CD4-positive, alpha-beta T cell treated with Interleukin-1 beta for 1 hour (primary cell): Measurements from ENCODE around the gene FAM151B.
"Not testable (repeated sequence)": the region's sequence is repeated elsewhere in the genome, so short reads cannot be mapped to it uniquely, and the experiment has no call there.

Source experiments
- DNase-seq, 2 donors: peaks; one replicate each; pipeline ENCODE4 v3.0.0-alpha.2; 2020 to 2022

FAM151B gene, protein sequence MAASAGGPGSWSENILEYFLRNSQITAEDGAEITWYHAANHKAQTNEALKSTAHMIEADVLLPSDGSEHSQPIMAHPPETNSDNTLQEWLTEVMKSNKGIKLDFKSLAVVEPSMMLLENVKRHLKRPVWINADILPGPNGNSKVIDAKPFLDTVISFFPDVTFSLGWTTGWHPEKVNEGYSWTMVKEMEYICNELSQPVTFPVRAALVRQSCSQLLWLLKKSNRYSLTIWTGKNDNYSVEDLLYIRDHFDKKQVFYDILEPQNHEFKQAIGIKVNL

DNA sequence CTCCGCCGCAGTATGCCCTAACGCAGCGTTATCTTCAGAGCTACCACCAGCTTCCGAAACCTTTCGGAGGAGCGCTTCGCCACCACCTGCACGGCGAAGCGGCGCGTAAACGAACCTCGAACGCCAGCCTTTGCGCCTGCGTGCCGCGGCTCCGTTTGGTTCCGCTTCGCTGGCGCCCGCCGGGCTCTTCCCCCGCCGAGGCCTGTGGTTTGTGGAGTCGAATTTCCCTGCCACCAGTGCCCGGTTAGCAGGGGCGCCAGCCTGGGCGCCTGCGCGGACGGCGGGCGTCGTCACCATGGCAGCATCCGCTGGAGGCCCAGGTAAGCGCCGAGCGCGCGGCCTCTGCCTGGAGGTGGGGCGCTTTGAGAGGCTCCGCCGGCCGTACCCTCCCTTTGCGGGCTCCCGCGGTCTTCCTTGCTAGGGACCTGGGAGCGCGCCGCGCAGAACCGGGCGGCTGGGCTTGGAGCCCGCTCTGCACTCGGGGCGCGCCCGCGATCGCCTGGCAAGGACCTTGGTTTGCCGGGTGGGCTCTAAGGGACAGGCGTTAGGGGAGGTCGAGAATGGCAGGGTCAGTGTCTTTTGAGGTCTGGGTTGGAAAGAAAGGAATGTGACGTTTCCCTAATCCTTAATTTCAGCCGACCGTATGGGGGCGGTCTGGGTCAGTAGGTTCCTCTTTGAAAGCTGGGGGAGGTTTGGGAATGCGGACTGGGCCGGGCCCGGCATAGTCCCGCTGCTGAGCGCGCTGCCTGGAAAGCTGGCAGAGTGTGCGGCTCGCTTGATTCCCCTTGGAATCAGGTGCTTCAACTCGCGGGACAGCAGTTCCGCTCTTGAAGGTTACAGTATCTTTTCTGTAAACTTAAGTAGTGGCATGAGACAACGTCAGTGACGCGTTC, at the start of gene FAM151B:
TSS of gene FAM151B (plus strand) at position 272 of the 893 bp plus-strand sequence. CDS start at position 296, 24 bp downstream.
- DNase-seq: peak; percentile 79 to 81

DNA sequence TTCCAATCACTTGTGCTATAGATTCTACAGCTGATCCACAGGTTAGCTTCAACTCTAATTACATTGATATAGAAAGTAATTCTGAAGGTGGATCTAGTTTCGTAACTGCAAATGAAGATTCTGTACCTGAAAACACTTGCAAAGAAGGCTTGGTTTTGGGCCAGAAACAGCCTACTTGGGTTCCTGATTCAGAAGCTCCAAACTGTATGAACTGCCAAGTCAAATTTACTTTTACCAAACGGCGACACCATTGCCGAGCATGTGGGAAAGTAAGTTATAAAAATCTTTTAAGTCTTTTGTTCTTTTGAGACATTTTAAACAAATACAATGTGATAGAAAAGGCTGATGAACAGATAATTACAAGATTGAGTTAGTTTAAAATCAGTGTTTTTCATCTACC, 49.2 kb upstream of the FAM151B start:
- no peak for DNase-seq

DNA sequence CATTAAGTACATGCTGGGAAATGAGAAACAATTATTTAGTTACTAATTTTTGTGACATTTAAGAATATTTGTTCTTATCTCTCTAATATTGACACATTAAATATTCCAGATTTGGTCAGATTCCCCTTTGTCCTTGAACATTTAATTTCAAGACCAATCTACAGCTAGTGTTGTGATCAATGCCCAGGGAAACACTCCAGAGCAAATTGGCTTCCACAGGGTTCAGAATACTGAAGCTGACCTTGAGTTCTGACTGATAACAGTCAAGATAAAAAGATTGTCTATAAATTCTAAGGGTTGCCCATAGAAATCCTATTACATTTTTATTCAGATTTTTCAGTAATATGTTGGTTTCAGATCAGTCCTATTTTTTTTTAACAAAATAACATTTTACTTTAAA, 48.7 kb upstream of the FAM151B start:
- DNase-seq: no peak

DNA sequence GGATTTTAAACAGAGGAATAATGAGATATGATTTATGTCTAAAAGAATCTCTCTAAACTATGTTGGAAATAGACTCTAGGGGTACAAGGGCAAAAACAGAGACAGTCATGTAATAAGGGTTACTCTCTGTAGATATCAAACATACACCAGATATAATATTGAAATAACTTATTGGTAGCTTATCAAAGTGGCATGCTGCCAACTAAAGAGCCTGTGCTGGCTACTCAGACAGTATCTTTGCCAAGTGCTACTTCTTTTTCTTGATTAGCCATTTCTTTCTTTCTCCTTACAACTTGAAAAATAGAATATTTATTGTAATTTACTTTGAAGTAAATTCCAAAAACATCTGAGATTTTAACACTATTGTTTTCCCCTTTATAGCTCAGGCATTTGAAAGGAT, 45.2 kb upstream of the FAM151B start:
- DNase-seq: no peak

DNA sequence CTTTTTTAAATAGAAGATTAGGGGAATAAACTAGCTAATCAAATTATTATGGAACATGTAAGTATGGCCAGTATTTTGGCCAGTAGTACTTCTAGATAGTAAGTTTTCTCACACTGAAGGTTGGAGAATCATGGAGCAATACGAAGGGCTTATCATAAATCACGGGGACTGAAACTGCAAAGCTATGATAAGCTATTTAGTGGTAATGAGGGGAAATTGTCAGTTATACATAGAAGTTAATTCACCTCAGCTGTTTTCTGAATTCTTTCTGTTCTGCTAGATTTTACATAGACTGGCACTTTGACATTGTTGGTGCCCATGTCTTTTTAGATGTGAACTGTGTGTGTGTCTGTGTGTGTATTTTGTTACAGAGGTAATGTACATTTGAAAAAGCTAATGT, 34.5 kb upstream of the FAM151B start:
- no peak for DNase-seq

DNA sequence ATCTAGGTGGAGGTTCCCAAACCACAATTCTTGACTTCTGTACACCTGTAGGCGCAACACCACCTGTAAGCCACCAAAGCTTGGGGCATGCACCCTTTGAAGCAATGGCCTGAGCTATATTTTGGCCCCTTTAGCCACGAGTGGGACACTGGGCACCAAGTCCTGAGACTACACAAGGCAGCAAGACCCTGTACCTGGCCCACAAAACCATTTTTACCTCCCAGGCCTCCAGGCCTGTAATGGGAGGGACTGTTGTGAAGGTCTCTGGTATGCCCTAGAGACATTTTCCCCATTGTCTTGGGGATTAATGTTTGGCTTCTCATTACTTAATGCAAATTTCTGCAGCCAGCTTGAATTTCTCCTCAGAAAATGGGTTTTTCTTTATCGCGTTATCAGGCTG, 24.6 kb upstream of the FAM151B start:
- no peak for DNase-seq

DNA sequence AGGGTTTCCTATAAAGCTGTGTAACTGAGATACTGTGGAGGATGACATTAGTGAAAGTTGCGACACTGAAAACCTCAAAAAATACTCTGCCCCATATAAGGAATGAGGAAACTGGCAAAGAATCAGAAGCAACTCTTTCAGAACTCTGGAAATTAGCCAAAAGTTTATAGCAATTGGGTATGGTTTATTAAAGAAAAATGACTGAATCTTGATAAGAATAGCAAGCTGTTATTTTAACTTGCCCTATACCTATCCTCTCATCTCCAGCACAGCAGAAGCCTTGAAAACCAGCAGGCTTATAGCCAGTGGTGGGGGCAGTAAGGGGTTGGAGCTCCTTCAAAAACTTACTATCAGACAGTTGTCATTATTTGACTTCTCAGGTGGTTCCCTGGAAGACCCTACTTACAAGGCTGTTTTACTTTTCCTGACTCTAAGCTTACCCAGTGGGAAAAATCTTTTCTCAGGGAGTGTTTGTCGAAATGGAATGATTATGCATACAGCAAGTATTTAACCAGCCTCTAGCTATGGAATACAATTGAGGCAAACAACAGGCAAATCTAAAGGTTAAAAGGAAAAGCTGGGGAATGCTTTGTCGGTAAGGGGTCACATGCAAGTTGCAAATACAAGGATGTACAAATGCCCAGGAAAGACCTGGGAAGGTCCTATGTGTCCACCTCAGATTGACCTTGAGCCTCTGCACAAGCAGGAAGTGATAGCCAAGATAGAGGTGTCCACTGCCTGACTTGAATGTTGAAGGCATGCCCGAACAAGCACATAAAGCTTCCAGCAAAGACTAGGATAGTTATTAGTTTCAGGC, 21.0 kb upstream of the FAM151B start:
- DNase-seq: no peak

DNA sequence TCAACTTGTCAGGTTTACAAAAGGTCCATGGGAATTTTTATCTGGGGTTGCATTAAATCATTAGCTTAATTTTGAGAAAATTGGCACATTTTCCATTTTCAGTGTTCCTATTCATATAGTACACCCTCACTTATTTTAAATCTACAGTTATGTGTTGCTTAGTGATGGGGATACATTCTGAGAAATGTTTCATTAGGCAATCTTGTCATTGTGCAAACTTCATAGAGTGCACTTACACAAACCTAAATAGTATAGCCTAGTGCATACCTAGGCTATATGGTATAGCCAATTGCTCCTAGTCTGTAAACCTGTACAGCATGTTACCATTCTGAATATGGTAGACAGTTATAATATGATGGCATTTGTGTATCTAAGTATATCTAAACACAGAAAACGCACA, 19.8 kb upstream of the FAM151B start:
- no peak for DNase-seq

DNA sequence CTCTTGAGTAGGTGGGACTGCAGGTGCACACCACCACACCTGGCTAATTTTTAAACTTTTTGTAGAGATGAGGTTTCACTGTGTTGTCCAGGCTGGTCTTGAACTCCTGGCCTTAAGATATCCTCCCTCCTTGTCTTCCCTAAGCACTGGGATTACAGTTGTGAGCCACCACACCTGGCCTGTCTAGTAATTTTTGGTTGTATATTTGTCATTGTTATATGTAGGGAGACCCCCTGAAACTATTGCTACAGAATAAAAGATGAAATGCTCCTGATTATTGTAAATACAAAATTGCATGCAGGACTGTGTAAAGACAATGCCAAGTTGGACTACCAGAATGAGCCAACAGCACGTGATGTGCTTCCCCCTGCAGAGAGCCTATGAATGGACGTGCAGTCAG, 17.3 kb upstream of the FAM151B start:
- not testable (repeated sequence) for DNase-seq

DNA sequence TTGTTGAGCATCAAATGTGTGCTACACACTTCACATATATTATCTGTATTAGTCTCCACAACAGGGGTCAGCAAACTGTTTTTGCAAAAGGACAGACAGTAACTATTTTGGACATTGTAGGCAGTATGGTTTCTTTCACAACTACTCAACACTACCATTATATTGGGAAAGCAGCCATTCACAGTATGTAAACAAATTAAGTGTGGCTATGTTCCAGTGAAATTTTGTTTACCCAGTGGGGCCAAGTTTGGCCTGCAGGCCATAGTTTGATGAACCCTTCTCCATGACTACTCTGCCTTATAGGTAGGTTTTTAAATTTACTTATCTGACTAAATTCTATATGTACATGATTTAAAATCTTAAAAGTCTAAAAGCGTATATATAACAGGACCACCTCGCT, 13.0 kb upstream of the FAM151B start:
- no peak for DNase-seq

DNA sequence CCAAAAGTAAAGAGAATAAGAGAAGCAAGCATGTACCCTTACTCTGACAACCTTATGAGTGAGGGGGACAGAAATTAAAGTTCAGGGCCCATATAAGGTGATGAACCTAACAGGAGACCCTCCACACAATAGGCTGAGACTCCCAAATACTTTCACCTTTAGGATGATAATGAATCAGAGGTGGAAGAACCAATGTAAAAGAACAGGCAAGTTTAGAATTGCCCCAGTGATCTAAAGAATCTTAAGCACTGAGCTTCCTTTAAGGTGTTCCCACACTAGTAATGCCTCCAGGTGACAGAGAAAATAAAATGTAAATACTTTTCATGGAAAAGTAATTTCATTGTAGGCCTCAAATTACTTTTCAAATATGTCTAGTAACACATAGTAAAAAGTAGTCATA, 8.2 kb upstream of the FAM151B start:
- DNase-seq: no peak

DNA sequence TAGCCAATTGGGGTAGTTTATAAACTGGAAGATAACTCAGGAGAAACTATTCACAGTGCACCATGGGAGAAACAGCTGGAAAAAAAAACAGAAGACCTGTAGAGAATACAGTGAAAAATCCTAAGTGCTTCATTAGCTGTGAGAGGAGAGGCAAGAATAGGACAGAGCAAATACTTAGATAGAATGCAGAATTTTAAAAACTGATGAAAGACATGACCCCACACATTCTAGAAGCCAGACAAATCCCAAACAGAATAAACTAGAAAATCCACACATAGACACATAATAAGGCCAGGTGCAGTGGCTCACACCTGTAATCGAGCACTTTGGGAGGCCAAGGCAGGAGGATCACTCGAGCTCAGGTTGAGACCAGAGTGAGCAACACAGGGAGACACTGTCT, 7.5 kb upstream of the FAM151B start:
- DNase-seq: no peak

DNA sequence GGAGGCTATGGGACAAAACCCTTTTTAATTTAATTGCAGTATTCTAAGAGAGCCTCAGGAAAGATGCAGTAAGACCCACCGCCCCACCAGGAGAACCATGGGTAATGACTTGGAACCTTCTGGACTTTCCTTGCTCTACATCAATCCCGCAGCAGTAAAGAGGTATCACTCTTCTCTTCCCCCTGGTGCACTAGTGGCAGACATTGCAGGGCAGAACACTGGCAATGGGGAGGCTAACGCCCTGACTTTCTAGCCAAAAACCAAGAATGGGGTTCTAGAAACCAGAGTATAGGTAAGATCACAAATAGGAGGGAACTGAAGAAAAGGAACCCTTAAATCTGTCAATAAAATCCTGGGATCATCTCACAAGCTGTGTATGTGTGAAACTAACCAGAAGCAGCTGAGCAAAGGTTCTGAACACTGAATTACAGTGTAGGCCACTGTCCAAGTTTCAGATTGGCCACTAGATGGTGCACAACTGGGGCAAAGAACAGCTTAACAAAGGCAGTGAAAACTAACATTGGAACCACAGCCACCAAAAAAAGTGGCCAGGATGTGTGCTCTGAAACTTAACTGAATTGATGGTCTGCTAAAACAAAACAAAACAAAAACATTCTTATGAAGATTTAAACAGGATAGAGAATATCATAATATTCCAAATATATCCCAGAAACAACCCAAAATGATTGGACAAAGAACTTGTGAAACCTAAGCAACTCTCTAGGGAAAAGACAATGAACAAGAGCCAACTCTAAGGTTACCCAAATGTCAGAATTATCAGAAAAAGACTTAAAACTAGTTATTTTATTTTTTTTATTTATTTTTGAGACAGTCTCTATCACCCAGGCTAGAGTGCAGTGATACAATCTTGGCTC, 6.6 kb upstream of the FAM151B start:
- peak; percentile 29 to 35 for DNase-seq

DNA sequence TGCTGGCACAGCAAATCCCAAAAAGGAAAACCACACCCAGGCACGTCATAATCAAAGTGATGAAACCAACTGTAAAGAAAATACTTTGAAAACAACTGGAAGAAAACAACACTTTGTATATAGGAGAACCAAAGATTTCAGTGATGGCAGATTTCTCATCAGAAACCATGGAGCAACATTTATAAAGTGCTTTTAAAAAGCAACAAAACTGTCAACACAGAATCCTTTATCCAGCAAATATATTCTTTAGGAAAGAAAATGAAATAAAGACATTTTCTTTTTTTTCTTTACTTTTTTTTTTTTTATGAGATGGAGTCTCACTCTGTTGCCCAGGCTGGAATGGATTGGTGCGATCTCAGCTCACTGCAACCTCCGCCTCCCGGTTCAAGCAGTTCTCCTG, 5.3 kb upstream of the FAM151B start:
- DNase-seq: no peak

DNA sequence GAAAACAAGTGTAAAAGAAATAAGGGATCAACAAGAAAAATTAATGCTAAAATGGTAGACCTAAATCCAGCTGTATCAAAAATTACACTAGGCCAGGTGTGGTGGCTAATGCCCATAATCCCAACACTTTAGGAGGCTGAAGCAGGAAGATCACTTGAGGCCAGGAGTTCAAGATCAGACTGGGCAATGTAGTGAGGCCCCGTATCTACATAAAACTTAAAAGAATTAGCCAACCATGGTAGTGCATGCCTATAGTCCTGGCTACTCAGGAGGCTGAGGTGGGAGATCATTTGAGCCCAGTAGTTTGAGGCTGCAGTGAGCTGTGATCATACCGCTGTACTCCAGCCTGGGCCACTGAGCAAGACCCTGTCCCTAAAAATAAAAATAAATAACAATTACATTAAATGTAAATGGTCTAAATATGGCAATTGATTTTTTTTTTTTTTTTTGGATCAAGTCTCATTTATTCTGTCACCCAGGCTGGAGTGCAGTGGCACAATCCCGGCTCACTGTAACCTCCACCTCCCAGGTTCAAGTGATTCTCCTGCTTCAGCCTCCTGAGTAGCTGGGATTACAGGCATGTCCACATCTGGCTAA, 4.2 kb upstream of the FAM151B start:
- no peak for DNase-seq

DNA sequence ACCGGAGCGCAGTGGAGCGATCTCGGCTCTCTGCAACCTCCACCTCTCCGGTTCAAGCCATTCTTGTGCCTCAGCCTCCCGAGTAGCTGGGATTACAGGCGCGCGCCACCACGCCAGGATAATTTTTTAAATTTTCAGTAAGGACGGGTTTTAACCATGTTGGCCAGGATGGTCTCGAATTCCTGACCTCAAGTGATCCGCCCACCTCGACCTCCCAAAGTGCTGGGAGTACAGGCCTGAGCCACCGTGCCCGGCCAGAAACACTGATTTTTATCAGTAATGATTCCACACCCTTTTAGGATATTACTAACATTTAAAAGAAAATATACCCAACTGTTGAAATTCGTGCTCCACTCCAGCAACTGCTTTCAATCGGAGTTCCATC, 464 bp upstream of the FAM151B start:
- DNase-seq: no peak

DNA sequence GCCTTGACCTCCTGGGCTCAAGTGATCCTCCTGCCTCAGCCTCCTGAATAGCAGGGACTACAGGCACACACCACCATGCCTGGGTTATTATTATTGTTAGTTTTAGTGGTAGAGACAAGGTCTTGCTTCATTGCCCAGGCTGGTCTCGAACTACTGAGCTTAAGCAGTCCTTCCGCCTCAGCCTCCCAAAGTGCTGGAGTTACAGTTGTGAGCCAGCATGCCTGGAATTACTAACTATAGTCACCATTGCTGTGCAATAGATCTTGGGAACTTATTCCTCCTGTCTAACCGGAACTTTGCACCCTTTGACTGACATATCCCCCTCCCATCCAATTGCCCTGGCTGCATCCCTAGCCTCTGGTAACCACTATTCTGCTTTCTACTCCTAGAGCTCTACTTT, 3.4 kb downstream of the FAM151B start:
- no peak for DNase-seq

DNA sequence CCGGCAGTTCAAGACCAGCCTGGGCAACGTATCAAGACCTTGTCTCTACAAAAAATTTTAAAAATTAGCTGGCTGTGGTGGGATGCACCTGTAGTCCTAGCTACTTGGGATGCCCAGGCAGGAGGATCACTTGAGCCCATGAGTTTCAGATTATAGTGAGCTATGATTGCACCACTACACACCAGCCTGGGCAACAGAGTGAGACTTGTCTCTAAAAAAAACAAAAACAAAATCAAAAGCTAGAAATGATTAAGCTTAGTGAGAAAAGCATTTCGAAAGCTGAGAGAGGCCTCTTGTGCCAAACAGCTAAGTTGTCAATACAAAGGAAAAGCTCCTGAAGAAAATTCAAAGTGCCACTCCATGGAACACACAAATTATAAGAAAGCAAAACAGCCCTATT, 4.8 kb downstream of the FAM151B start:
- no peak for DNase-seq

DNA sequence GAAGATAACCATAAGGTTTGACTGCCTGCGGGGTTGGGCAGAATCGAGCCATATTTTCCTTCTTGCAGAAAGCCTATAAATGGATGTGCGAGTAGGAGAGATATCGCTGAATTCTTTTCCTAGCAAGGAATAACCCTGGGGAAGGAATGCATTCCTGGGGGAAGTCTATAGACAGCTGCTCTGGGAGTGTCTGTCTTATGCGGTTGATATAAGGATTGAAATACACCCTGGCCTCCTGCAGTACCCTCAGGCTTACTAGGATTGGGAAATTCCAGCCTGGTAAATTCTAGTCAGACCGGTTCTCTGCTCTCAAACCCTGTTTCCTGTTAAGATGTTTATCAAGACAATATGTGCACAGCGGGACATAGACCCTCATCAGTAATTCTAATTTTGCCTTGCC, 5.5 kb downstream of the FAM151B start:
- DNase-seq: not testable (repeated sequence)

DNA sequence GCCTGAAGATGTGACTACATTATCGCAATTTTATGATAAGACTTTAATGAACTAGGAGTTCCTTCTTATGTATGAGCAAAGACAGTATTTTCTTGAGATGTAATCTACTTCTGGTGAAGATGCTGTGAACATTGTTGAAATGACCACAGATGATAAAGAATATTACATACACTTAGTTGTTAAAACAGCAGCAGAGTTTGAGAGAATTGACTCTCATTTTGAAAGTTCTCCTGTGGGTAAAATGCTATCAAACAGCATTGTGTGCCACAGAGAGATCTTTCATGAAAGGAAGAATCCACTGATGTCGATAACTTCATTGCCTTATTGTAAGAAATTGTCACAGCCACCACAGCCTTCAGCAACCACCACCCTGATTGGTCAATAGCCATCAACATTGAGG, 8.0 kb downstream of the FAM151B start:
- DNase-seq: no peak

DNA sequence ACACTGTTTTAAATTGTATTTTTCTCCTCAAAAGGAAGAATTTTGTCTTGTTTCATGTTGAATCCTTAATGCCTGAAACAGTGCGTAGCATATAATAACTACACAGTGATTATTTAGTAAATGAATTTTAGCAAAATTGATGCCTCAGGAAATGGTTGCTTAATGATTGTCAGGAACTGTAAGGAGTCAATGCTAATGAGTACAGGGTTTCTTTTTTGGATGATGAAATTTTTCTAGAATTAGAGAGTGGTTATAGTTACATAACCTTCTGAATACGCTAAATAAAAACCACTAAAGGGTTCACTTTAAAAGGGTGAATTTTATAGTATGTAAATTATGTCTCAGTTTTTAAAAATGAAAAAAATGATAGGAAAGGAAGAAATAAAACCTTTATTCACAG, 14.9 kb downstream of the FAM151B start:
- no peak for DNase-seq

DNA sequence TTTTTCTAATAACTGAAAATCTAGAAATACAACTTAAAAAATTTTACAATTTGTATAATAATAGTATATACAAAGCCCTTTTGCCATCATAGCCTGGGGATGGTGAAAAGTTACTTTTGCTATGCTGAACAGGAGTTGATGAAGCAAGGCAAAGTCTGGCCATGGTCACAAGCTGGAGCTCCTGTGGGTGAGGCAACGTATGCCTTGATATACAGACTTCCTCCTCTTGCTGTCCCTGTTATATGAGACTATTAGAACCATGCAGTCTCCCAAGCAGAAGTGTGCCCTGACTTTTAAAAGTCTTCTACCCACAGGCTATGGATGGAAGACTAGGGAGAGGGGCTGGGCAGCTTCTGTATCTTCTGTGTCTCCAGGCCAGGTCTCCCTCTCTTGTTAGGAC, 15.7 kb downstream of the FAM151B start:
- DNase-seq: peak in 1 of 2 donors; percentile 28
